Measurements from ENCODE around the gene SMOC2.

DNA sequence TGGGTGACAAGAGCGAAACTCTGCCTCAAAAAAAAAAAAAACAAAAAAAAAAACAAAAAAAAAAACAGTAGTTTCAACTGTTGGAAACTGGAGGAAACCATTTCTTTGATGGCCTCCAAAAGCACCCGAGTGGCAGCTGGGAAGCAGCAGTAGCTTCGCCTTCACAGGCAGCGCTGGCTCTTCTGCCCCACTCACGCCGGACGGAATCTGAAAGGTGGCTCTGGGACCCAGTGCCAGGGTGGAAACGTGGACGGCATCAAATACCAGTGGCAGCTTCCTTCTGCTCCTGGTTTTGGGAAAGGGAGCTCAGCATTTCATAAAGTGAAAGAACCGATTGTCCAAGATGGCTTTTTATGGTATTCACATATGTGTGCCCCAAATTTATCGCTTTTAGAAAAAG lies 159.4 kb downstream of the SMOC2 start:
- TF ChIP-seq, protein P1, sequence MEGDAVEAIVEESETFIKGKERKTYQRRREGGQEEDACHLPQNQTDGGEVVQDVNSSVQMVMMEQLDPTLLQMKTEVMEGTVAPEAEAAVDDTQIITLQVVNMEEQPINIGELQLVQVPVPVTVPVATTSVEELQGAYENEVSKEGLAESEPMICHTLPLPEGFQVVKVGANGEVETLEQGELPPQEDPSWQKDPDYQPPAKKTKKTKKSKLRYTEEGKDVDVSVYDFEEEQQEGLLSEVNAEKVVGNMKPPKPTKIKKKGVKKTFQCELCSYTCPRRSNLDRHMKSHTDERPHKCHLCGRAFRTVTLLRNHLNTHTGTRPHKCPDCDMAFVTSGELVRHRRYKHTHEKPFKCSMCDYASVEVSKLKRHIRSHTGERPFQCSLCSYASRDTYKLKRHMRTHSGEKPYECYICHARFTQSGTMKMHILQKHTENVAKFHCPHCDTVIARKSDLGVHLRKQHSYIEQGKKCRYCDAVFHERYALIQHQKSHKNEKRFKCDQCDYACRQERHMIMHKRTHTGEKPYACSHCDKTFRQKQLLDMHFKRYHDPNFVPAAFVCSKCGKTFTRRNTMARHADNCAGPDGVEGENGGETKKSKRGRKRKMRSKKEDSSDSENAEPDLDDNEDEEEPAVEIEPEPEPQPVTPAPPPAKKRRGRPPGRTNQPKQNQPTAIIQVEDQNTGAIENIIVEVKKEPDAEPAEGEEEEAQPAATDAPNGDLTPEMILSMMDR (IDR thresholded peaks at IDR 0.05) = no peak
- TF ChIP-seq EZH2 (IDR thresholded peaks at IDR 0.05; ENCODE audit: borderline replicate concordance, insufficient read depth, low read depth, low read length, poor library complexity, severe bottlenecking) = no peak

Data from B cell (primary cell).